Stimulated activated CD4-positive, alpha-beta T cell treated with anti-CD3 and anti-CD28 coated beads, Interleukin-4, amount 100 ng/mL, for 24 hours (primary cell): ENCODE results near the gene SRP19.
"Not testable (repeated sequence)": the region's sequence is repeated elsewhere in the genome, so short reads cannot be mapped to it uniquely, and the experiment has no call there.

Experiments
- DNase-seq: peaks from one replicate; pipeline ENCODE4 v3.0.0-alpha.2; 2020

Gene SRP19

GRCh38 chr5:112876362-112876761, 15.3 kb downstream of the SRP19 start:
- no peak for DNase-seq

GRCh38 chr5:112878101-112878500, 17.0 kb downstream of the SRP19 start:
- DNase-seq, result no peak

GRCh38 chr5:112878760-112879159, 17.7 kb downstream of the SRP19 start:
- DNase-seq, result peak; percentile 56

GRCh38 chr5:112880219-112880964, 19.3 kb downstream of the SRP19 start:
- no peak for DNase-seq

GRCh38 chr5:112883192-112883591, 22.1 kb downstream of the SRP19 start:
- no peak for DNase-seq

GRCh38 chr5:112885001-112885400, 23.9 kb downstream of the SRP19 start:
- DNase-seq, result no peak

GRCh38 chr5:112886975-112887374, 25.9 kb downstream of the SRP19 start:
- no peak for DNase-seq

GRCh38 chr5:112892066-112892465, 31.0 kb downstream of the SRP19 start:
- not testable (repeated sequence) for DNase-seq

- DNase-seq, result no peak
Observed at GRCh38 chr5:112892776-112893175, 31.7 kb downstream of the SRP19 start.

GRCh38 chr5:112895682-112896081, 34.6 kb downstream of the SRP19 start:
- DNase-seq, result no peak

- DNase-seq, result no peak
Observed at GRCh38 chr5:112902561-112902960, 41.5 kb downstream of the SRP19 start.

- not testable (repeated sequence) for DNase-seq
Observed at GRCh38 chr5:112904996-112905395, 43.9 kb downstream of the SRP19 start.

- DNase-seq, result no peak
Observed at GRCh38 chr5:112906637-112907036, 45.5 kb downstream of the SRP19 start.

- no peak for DNase-seq
Observed at GRCh38 chr5:112907166-112907631, 46.1 kb downstream of the SRP19 start.

GRCh38 chr5:112908854-112909253, 47.8 kb downstream of the SRP19 start:
- DNase-seq, result no peak

- no peak for DNase-seq
Observed at GRCh38 chr5:112910529-112910928, 49.4 kb downstream of the SRP19 start.

GRCh38 chr5:112914584-112914983, 53.5 kb downstream of the SRP19 start:
- no peak for DNase-seq

GRCh38 chr5:112915831-112916230, 54.7 kb downstream of the SRP19 start:
- no peak for DNase-seq

GRCh38 chr5:112917453-112917995, 56.4 kb downstream of the SRP19 start:
- no peak for DNase-seq

GRCh38 chr5:112918136-112918535, 57.0 kb downstream of the SRP19 start:
- DNase-seq, result no peak

- DNase-seq, result no peak
Observed at GRCh38 chr5:112918679-112919078, 57.6 kb downstream of the SRP19 start.
